K562 (cell line): Measurements from ENCODE around the gene LSM4. TPM values are rescaled to one million over a fixed set of nuclear protein-coding genes. Genes with fewer than 3 reads are reported as not detected.

Experiments
- FOXJ2 ChIP-seq: fragments of 200-800 bp; sonication (Bioruptor generic); IDR thresholded peaks from 2 replicates; pipeline ENCODE4 v1.6.1; 2016; ENCODE audit warnings: missing genetic modification characterization, missing compliant biosample characterization
- GABPB2 ChIP-seq: fragments of 250-450 bp; sonication (Bioruptor Pico); conservative IDR thresholded peaks from 2 replicates; pipeline ENCODE4 v1.5.1; 2021; ENCODE audit warnings: mild to moderate bottlenecking
- HDAC2 ChIP-seq: fragments of 450-650 bp; IDR thresholded peaks from 2 replicates; pipeline ENCODE4 v1.6.1; 2016; ENCODE audit warnings: mild to moderate bottlenecking
- HDAC3 ChIP-seq: fragments of 450-650 bp; IDR thresholded peaks from 2 replicates; pipeline ENCODE4 v1.6.1; 2018; ENCODE audit warnings: borderline replicate concordance, mild to moderate bottlenecking, moderate library complexity; ENCODE audit not compliant: partially characterized antibody
- IFI16 ChIP-seq: fragments of 250-450 bp; sonication (Bioruptor Pico); IDR thresholded peaks from 2 replicates; pipeline ENCODE4 v2.1.2; 2022; ENCODE audit warnings: mild to moderate bottlenecking, inconsistent platforms
- MAZ ChIP-seq, 2 experiments: fragments of 450-650 bp in 1 of 2; sonication (generic) in 1 of 2; formaldehyde crosslinking; IDR thresholded peaks in 1 of 2; conservative IDR thresholded peaks in 1 of 2; 2 replicates each; pipeline versions ENCODE4 v1.4.0 to v1.5.0; 2020; ENCODE audit warnings: mild to moderate bottlenecking in 1 of 2, missing genetic modification reagents in 1 of 2
- MCM7 ChIP-seq, 2 experiments: fragments of 450-650 bp; IDR thresholded peaks; 2 replicates each; pipeline ENCODE4 v1.6.1; 2016 to 2018
- MTF1 ChIP-seq: fragments of 250-450 bp; sonication (Bioruptor Pico); IDR thresholded peaks from 2 replicates; pipeline ENCODE4 v1.9.0; 2021; ENCODE audit warnings: moderate library complexity, mild to moderate bottlenecking, inconsistent platforms, borderline replicate concordance
- MXI1 ChIP-seq: IDR thresholded peaks from 2 replicates; pipeline ENCODE4 v1.6.1; 2011; ENCODE audit warnings: low read depth, mild to moderate bottlenecking, improper control_type of control experiment, low read length
- NCOA2 ChIP-seq, 2 experiments: fragments of 450-650 bp; IDR thresholded peaks; 2 replicates each; pipeline ENCODE4 v1.6.1; 2018; ENCODE audit warnings: mild to moderate bottlenecking in 2 of 2, moderate library complexity in 1 of 2; ENCODE audit not compliant: partially characterized antibody in 2 of 2
- NCOR1 ChIP-seq: fragments of 450-650 bp; IDR thresholded peaks from 2 replicates; pipeline ENCODE4 v1.6.1; 2016; ENCODE audit warnings: mild to moderate bottlenecking, moderate library complexity
- NFXL1 ChIP-seq: fragments of 450-650 bp; formaldehyde crosslinking; IDR thresholded peaks from 2 replicates; pipeline ENCODE4 v1.4.0; 2021; ENCODE audit warnings: mild to moderate bottlenecking
- POLR2AphosphoS5 ChIP-seq: IDR thresholded peaks from 2 replicates; pipeline ENCODE4 v1.6.1; 2011; ENCODE audit warnings: mild to moderate bottlenecking, low read depth, low read length, moderate library complexity; ENCODE audit not compliant: control insufficient read depth, insufficient read depth
- POLR2G ChIP-seq: fragments of 200-400 bp; formaldehyde crosslinking; IDR thresholded peaks from 2 replicates; pipeline ENCODE4 v1.6.1; 2017; ENCODE audit warnings: low read depth, mild to moderate bottlenecking, antibody characterized with exemption, low read length, moderate library complexity
- RBM34 ChIP-seq: fragments of 200-400 bp; formaldehyde crosslinking; IDR thresholded peaks from 2 replicates; pipeline ENCODE4 v1.6.1; 2018; ENCODE audit warnings: low read length, borderline replicate concordance; ENCODE audit not compliant: insufficient read depth
- SMAD2 ChIP-seq: fragments of 150-350 bp; IDR thresholded peaks from 2 replicates; pipeline ENCODE4 v1.6.1; 2014; ENCODE audit warnings: low read depth, mild to moderate bottlenecking, low read length
- SRSF3 ChIP-seq: fragments of 200-400 bp; formaldehyde crosslinking; IDR thresholded peaks from 2 replicates; pipeline ENCODE4 v1.6.1; 2016; ENCODE audit warnings: mild to moderate bottlenecking, low read length, moderate library complexity; ENCODE audit not compliant: insufficient read depth
- TCF3 ChIP-seq: sonication (generic); formaldehyde crosslinking; IDR thresholded peaks from 2 replicates; pipeline ENCODE4 v1.4.0; 2020; ENCODE audit warnings: mild to moderate bottlenecking, missing genetic modification reagents
- XRCC4 ChIP-seq: IDR thresholded peaks from one replicate; pipeline ENCODE4 v1.6.1; 2011; ENCODE audit not compliant: insufficient read depth, insufficient read length; ENCODE audit errors: extremely low read depth
- YY1 ChIP-seq, 3 experiments: IDR thresholded peaks; 2 replicates each; pipeline ENCODE4 v1.6.1; 2011; ENCODE audit warnings: low read length in 2 of 3, mild to moderate bottlenecking in 2 of 3, moderate library complexity in 2 of 3, borderline replicate concordance in 1 of 3, control low read depth in 1 of 3, low read depth in 1 of 3; ENCODE audit not compliant: insufficient read depth in 3 of 3, insufficient replicate concordance in 2 of 3, control insufficient read depth in 1 of 3, insufficient read length in 1 of 3; ENCODE audit errors: extremely low read depth in 1 of 3
- polyA plus RNA-seq, 8 experiments: library from polyadenylated mRNA; depleted of rRNA in 4 of 8; stranded (reverse) in 5 of 8; unstranded in 3 of 8; fragments of >200 nt; fragmentation: Nextera tagmentation in 2 of 8; fragmentation: Illumina TruSeq in 1 of 8; extraction: Ambion mirVana in 2 of 8; extraction: Trizol in 1 of 8; gene quantifications; 2 replicates each; pipeline versions ENCODE4 v1.2.1 to v1.2.3, GENCODE V29; 2011 to 2014; ENCODE audit warnings: inconsistent platforms in 1 of 8, missing spikeins in 1 of 8
- total RNA-seq, 7 experiments: library from RNA; depleted of rRNA in 6 of 7; stranded (reverse); fragments of >200 nt in 6 of 7; fragmentation: Illumina TruSeq in 2 of 7; extraction: Trizol in 2 of 7; gene quantifications; 2 replicates each; pipeline versions ENCODE4 v1.2.1 to v1.2.3, GENCODE V29; 2011 to 2021; ENCODE audit warnings: low replicate concordance in 1 of 7
- TF ChIP-seq, protein P1 (sequence below): IDR thresholded peaks from 2 replicates; pipeline ENCODE4 v1.6.1; 2014; ENCODE audit warnings: antibody characterized with exemption
- TF ChIP-seq, protein P2 (sequence below): fragments of 250-450 bp; sonication (Bioruptor Pico); IDR thresholded peaks from 2 replicates; pipeline ENCODE4 v1.4.0; 2020; ENCODE audit warnings: mild to moderate bottlenecking
- TF ChIP-seq, protein P3 (sequence below): fragments of 450-650 bp; formaldehyde crosslinking; IDR thresholded peaks from 2 replicates; pipeline ENCODE4 v1.4.0; 2020; ENCODE audit warnings: mild to moderate bottlenecking, moderate library complexity

The LSM4 gene
- total and polyA plus RNA-seq, 9 of the 15 experiments (the other 6 are each of a cell fraction or from before 2014, with no cell fraction given), result 11.9 to 763 (median 202) TPM

DNA sequence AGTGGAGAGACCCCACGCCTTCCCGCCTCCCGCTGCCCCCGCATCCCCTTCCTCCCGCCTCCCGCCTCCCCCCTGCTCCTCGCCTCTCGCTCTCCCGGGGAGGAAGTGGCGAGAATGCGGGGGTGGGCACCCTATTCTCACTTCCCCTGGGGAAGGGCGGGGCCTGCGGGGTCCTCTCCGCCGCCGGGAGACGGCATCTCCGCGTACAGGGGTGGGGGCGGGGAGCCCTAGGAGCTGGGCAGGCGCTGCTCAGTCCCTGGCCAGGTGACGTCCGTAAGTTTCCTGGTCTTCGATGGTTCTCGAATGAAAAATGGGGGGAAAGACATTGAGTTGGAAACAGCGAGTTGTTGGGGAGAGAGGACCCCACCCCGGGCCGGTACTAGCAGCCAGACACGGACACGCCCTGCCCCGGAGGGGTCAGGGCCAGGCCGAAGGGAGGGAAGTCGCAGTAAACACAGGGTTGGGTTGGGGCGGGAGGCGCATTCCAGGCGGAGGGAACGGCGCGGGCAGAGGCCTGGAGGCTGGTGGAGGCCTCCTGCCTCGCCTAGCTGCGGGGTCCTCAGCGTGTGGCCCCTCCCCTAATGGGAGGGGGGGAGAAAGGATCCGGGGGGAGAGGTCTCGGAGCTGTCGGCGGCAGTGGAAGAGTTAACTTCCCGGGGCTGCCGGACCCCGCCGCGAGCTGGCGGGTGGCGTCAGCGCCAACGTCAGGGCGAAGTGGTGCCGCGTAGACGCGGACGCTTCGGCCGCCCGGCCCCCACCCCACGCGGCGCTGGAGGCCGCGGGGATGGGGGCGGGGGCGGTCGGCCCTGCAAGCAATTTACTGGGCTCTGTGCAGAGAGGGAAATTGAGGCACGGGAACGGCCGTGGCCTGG, 31.1 kb downstream of the LSM4 start (continued):
- TF ChIP-seq TCF3 (CRISPR knock-in tag) (peak; percentile 19; the same call in 1 of the 2 replicates), MXI1 (no peak), IFI16 (no peak), POLR2G (peak; percentile 88), HDAC2 (no peak; the same call in 1 of the 2 replicates), XRCC4 (no peak), NCOR1 (peak; percentile 79), RBM34 (no peak), NCOA2 (IDR thresholded peaks at IDR 0.05; ENCODE audit: partially characterized antibody in 2 of 2) (no peak), MCM7 (IDR thresholded peaks at IDR 0.05) (no peak; a peak in 1 of 4 replicates), FOXJ2 (tag) (no peak; the same call in 1 of the 2 replicates), YY1 (IDR thresholded peaks at IDR 0.05; ENCODE audit: borderline replicate concordance in 1 of 3, control insufficient read depth in 1 of 3, extremely low read depth in 1 of 3, insufficient read depth in 3 of 3, insufficient read length in 1 of 3, insufficient replicate concordance in 2 of 3, low read depth in 1 of 3, low read length in 2 of 3) (peak in 1 of 3 experiments; percentile 10), SMAD2 (no peak), POLR2AphosphoS5 (peak; percentile 59; the same call in 1 of the 2 replicates), NFXL1 (CRISPR knock-in tag) (no peak), MAZ (CRISPR knock-in tag; conservative IDR thresholded peaks at IDR 0.05 in 1 of 2, IDR thresholded peaks at IDR 0.05 in 1 of 2) (peak; percentile 93 to 95), HDAC3 (peak; percentile 66), SRSF3 (0 out of 2 replicates have a peak, but pooled peaks have one; percentile 68), MTF1 (CRISPR knock-in tag) (no peak), GABPB2 (CRISPR knock-in tag) (peak; percentile 41; the same call in 1 of the 2 replicates)
- TF ChIP-seq, protein P1, sequence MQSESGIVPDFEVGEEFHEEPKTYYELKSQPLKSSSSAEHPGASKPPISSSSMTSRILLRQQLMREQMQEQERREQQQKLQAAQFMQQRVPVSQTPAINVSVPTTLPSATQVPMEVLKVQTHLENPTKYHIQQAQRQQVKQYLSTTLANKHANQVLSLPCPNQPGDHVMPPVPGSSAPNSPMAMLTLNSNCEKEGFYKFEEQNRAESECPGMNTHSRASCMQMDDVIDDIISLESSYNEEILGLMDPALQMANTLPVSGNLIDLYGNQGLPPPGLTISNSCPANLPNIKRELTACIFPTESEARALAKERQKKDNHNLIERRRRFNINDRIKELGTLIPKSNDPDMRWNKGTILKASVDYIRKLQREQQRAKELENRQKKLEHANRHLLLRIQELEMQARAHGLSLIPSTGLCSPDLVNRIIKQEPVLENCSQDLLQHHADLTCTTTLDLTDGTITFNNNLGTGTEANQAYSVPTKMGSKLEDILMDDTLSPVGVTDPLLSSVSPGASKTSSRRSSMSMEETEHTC, result no peak; the same call in 1 of the 2 replicates
- TF ChIP-seq, protein P2, sequence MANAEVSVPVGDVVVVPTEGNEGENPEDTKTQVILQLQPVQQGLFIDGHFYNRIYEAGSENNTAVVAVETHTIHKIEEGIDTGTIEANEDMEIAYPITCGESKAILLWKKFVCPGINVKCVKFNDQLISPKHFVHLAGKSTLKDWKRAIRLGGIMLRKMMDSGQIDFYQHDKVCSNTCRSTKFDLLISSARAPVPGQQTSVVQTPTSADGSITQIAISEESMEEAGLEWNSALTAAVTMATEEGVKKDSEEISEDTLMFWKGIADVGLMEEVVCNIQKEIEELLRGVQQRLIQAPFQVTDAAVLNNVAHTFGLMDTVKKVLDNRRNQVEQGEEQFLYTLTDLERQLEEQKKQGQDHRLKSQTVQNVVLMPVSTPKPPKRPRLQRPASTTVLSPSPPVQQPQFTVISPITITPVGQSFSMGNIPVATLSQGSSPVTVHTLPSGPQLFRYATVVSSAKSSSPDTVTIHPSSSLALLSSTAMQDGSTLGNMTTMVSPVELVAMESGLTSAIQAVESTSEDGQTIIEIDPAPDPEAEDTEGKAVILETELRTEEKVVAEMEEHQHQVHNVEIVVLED (CRISPR knock-in tag), result peak; percentile 65
- TF ChIP-seq, protein P3, sequence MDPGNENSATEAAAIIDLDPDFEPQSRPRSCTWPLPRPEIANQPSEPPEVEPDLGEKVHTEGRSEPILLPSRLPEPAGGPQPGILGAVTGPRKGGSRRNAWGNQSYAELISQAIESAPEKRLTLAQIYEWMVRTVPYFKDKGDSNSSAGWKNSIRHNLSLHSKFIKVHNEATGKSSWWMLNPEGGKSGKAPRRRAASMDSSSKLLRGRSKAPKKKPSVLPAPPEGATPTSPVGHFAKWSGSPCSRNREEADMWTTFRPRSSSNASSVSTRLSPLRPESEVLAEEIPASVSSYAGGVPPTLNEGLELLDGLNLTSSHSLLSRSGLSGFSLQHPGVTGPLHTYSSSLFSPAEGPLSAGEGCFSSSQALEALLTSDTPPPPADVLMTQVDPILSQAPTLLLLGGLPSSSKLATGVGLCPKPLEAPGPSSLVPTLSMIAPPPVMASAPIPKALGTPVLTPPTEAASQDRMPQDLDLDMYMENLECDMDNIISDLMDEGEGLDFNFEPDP, result no peak
